Stimulated activated CD8-positive, alpha-beta memory T cell treated with anti-CD3 and anti-CD28 coated beads, Interleukin-4, amount 100 ng/mL, for 24 hours (primary cell): ENCODE results near the gene SGPP1.
"Not testable (repeated sequence)": the region's sequence is repeated elsewhere in the genome, so short reads cannot be mapped to it uniquely, and the experiment has no call there.

Experiments used
- DNase-seq: peaks from one replicate; pipeline ENCODE4 v3.0.0-alpha.2; 2020; ENCODE audit warnings: low read depth

SGPP1 gene

DNA sequence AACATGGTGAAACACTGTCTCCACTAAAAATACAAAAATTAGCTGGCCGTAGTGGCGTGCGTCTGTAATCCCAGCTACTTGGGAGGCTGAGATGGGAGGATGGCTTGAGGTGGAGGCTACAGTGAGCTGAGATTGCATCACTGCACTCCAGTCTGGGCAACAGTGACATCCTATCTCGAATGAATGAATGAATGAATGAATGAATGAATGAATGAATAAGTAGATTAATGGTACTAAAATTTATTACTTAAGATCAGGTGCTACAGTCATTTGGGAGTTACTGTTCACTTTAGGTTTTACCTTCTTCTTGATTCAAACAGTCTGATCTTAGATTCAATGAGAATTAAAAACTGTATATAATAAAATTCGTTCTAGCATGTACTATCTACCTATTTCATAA, 54.6 kb downstream of the SGPP1 start:
- DNase-seq, result no peak

GRCh38 chr14:63672417-63673180, 55.3 kb downstream of the SGPP1 start:
- DNase-seq, result no peak

DNA sequence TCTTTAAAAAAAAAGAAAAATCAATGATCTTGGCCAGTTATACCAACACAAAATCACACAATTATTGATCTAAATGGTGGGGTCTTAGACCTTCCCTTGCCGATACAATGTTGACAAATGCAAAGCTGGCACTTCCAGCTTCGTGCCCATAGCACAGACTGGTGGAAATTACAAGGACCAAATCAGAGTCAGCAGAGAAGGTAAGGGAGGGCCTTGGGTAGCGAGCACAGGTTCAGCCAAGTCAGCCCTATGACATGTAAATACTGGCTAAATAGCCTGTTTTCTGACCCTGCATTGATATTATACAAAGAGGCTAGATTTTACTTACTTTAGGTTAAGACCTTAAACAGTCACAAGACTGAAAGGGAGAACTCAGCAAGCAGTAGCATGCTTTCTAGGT, 55.9 kb downstream of the SGPP1 start:
- no peak for DNase-seq

DNA sequence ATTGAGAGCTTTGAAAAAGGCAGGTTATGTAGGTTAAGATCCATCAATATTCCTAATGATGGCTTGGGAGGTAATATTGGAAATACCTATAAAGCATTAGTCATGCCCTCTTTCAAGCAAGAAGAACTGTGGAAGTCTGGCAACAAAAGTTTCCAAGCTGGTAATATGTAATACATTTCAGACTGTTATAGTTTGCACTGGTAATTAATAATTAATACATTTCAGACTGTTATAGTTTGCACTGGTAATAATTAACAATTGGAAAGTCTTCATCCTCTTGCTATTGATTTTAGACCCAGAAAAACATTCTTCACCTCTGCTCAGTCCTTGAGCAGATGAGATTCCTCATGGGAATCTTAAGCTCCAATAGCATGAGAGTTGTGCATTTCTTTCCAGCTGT, 57.2 kb downstream of the SGPP1 start:
- no peak for DNase-seq

DNA sequence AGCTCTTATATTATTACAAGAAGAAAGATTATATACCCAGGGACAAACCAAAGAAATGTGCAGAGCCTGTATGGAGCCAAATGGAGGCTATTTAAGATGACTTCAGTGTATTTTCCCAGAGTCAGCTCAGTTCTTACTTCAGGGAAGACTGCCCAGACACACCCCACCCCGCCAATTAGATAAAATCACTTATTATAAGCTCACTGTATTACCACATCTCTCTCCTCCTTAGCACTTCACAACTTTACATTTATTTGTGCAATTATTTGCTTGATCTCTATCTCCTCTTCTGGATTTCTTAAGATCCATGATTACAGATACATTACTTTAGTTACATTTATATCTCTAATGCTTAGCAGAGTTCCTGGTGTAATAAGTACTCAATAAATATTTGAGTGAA, 61.5 kb downstream of the SGPP1 start:
- DNase-seq, result no peak

- DNase-seq, result no peak
These were observed 64.2 kb downstream of the SGPP1 start for GRCh38 chr14:63663428-63664341.

GRCh38 chr14:63662776-63663175, 65.1 kb downstream of the SGPP1 start:
- no peak for DNase-seq

DNA sequence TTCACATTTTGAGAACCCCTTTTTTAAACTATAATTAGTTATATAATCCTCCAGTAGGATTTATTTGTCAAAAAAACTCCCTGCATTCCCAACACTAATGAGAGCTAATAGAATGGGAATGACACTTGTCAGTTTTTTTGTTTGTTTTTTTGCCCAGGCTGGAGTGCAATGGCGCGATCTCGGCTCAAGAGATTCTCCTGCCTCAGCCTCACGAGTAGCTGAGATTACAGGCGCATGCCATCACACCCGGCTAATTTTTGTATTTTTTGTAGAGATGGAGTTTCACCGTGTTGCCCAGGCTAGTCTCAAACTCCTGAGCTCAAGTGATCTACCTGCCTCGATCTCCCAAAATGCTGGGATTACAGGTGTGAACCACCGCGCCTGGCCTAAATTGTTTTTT, 66.0 kb downstream of the SGPP1 start:
- DNase-seq, result not testable (repeated sequence)

GRCh38 chr14:63659726-63660125, 68.1 kb downstream of the SGPP1 start:
- DNase-seq, result no peak

GRCh38 chr14:63656194-63656593, 71.7 kb downstream of the SGPP1 start:
- DNase-seq, result no peak

DNA sequence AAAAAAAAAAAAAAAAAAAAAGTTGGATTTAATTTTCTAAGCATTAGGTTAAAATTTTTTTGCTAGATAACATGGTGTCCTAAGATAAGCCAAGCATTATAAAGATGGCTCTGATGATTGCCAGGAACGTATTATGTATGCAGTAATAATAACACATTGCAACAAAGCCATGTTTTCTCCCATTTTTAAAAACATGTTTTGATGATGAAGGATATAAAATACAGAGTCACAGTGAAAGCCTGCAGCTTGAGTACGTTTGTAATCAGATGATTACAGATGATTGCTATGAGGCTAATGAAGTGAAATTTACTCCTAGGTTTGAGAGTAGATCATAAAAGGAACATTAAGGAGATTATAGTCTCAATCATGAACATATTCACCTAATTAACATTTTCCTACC, 72.9 kb downstream of the SGPP1 start:
- DNase-seq, result no peak

GRCh38 chr14:63654346-63654745, 73.5 kb downstream of the SGPP1 start:
- no peak for DNase-seq

DNA sequence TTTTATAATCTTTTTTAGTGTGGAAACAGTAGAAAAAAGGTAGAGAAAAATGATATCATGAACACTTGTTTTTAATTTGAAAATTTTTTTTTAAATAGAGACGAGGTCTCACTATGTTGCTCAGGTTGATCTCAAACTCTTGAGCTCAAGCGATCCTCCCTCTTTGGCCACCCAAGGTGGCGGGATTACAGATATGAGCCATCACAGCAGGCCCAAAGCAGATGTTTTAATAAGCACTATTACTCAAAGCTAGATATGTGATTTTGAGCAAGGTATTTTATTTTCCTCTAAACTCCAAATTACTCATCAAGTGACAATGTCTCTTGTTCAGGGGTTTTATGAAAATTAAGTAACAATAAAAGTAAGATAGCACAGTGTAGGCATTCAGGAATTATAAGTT, 75.5 kb downstream of the SGPP1 start:
- no peak for DNase-seq

DNA sequence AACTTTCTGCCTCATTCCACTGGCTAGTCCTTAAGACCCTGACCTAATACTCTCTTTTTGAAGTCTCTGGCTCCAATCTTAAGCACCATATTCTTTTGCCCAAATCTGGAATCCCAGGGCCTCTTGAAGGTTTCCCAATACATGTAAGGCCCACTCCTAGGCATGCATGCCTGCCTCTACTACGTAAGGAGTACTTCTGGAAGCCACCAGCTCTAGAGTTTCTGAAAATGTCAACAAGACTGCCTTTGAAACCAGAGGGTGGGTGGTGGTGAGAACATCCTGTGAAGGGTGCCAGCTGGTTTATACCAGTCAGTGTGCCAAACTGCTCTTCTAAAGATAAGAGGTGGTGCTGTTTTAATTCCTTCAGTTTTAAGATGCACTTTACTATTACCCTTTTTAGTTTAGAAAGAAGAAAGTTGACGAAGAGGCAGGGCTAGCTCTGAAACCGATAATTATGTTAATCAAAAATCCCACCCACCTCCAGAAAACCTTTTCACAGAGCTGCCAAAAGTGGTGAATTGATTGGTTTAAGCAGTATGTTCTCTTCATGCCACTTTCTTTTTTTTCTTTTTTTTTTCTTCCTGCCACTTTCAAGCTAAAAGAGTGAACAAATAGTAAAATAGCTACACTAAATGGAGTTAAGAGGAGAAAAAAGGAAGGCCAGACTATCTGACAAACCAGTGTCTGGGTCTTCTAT, 77.5 kb downstream of the SGPP1 start:
- DNase-seq, result no peak

- no peak for DNase-seq
These were observed 80.0 kb downstream of the SGPP1 start for GRCh38 chr14:63647696-63648410.

- no peak for DNase-seq
These were observed 83.1 kb downstream of the SGPP1 start for GRCh38 chr14:63644741-63645140.

GRCh38 chr14:63642656-63643382, 85.0 kb downstream of the SGPP1 start:
- DNase-seq, result no peak

DNA sequence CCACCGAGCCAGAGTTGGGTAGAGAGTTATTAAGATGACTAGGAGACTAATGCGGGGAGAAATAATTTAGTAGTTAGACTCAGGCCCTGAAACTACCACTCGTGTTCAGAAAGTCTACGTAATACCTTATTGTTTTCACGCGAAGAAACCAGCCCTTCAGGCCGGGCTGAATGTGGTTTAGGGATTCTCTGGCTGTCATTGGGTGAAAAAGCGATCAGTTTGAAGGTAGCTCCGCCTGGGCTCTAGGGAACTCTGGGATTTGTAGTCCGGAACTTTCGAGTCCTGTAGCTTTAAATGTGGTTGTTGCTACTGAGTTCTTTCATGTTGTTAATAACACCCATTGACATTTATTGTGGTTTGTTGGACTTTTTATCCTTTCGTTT, 85.6 kb downstream of the SGPP1 start:
- peak; percentile 53 for DNase-seq

DNA sequence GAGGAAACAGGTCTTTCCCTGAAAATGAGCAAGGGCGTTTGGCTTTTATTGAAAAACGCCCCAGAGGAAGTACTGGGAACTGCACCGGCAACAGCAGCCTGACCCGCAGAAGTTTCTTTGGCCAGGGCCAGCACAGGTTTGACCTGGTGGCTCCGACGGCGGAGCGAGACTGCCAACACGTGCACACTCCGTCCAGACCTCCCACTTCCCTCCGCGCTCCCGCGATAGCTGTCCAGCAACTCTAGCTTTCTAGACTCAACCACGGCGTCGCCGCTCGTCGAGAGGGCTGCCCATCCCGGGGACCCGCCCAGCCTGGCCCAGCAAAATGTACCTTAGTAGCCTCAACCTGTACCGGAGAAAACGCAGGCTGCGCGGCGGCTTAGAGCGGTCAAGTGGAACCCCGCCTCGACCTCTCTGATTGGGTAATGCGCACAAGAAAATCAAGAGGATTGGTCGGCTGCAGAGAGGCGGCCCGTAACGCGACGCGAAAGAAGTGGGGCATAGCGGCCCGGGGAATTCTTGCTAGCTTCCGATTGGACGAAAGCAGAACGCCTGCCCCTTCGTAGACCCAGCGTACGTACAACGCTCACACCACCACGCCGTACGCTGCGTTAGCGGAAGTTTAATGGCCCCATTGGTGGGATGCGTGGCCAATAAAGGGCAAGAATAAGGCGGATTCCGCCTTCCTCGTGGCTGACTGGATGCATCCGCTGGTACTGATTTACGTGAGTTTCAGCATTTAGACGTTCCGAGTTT, 86.2 kb downstream of the SGPP1 start, which contains the start of gene WDR89:
TSS of gene WDR89 (minus strand) at position 399 of the 756 bp plus-strand sequence. CDS start 41,929 bp downstream, outside the sequence.
- DNase-seq, result peak; percentile 89

GRCh38 chr14:63638493-63638892, 89.4 kb downstream of the SGPP1 start:
- no peak for DNase-seq
